OCI-LY3 (cell line): ENCODE results near the gene LIPT2.

Experiments
- H2AFZ ChIP-seq: fragments of 200-600, 300-600 bp; shearing (Covaris generic); 2 replicates; pipeline ENCODE4 v1.6.0; 2014; ENCODE audit warnings: antibody characterized with exemption, low read depth, low read length
- H3K27ac ChIP-seq: fragments of 200-600, 300-600 bp; sonication (generic); 2 replicates; pipeline ENCODE4 v1.5.1; 2014; ENCODE audit warnings: mild to moderate bottlenecking, low read length, moderate library complexity, mixed read lengths
- H3K27me3 ChIP-seq: fragments of 200-600, 300-600 bp; sonication (generic); 2 replicates; pipeline ENCODE4 v1.6.1; 2014; ENCODE audit warnings: low read depth, low read length, mixed read lengths
- H3K36me3 ChIP-seq: fragments of 200-600, 300-600 bp; sonication (generic); replicated peaks from 2 replicates; pipeline ENCODE3; 2014; ENCODE audit warnings: low read depth, low read length, mixed read lengths
- H3K4me1 ChIP-seq: fragments of 300-600, 200-600 bp; sonication (generic); 2 replicates; pipeline ENCODE4 v1.6.1; 2014; ENCODE audit warnings: low read length, mixed read lengths
- H3K4me2 ChIP-seq: fragments of 200-600, 300-600 bp; sonication (generic); 2 replicates; pipeline ENCODE4 v1.6.1; 2014; ENCODE audit warnings: low read length, mixed read lengths
- H3K4me3 ChIP-seq: fragments of 300-600, 200-600 bp; sonication (generic); 2 replicates; pipeline ENCODE4 v1.5.1; 2014; ENCODE audit warnings: antibody characterized with exemption, mild to moderate bottlenecking, low read length, moderate library complexity
- H3K79me2 ChIP-seq: fragments of 300-600, 200-600 bp; shearing (Covaris generic); 2 replicates; pipeline ENCODE4 v1.6.1; 2014; ENCODE audit warnings: mild to moderate bottlenecking, low read length, mixed read lengths
- H3K9ac ChIP-seq: fragments of 300-600, 200-600 bp; shearing (Covaris generic); 2 replicates; pipeline ENCODE4 v1.6.0; 2014; ENCODE audit warnings: mild to moderate bottlenecking, low read length, moderate library complexity
- H3K9me3 ChIP-seq: fragments of 200-600, 300-600 bp; shearing (Covaris generic); 2 replicates; pipeline ENCODE4 v1.6.1; 2014; ENCODE audit warnings: low read length, mixed read lengths; ENCODE audit not compliant: insufficient read depth
- H4K20me1 ChIP-seq: fragments of 200-600, 300-600 bp; sonication (generic); 2 replicates; pipeline ENCODE4 v1.6.1; 2016; ENCODE audit warnings: low read length, mixed read lengths; ENCODE audit not compliant: insufficient read depth
- CTCF ChIP-seq: fragments of 200-600, 300-600 bp; sonication (generic); IDR thresholded peaks from 2 replicates; pipeline ENCODE4 v1.5.1; 2014; ENCODE audit warnings: antibody characterized with exemption, low read length, low read depth
- EZH2phosphoT487 ChIP-seq: fragments of 200-600 bp; shearing (Covaris generic); IDR thresholded peaks from 2 replicates; pipeline ENCODE4 v1.6.1; 2018; ENCODE audit warnings: antibody characterized with exemption, mixed run types, low read depth

The LIPT2 gene

GRCh38 chr11:74479732-74480123, 13.8 kb downstream of the LIPT2 start:
- Histone ChIP-seq H3K79me2 (no peaks in the 10 kb centered on the region), H3K36me3 (no peaks in the 10 kb centered on the region), H3K9ac (no peak overlapping the region), H3K4me2 (no peak overlapping the region), H3K27me3 (0 out of 2 replicates have a peak, but pooled peaks cover 3% of the 10 kb centered on the region), H3K9me3 (no peaks in the 10 kb centered on the region), H4K20me1 (no peaks in the 10 kb centered on the region), H3K27ac (no peak overlapping the region), H3K4me3 (no peak overlapping the region), H2AFZ (no peak overlapping the region), H3K4me1 (no peaks in the 10 kb centered on the region)
- TF ChIP-seq EZH2phosphoT487, result no peak
- no peak for TF ChIP-seq CTCF

GRCh38 chr11:74478877-74479731, 14.4 kb downstream of the LIPT2 start:
- no peaks in the 10 kb centered on the region for H3K36me3 ChIP-seq
- no peak overlapping the region for H3K4me2 ChIP-seq
- H3K9ac ChIP-seq, result no peak overlapping the region
- 0 out of 2 replicates have a peak, but pooled peaks cover 3% of the 10 kb centered on the region for H3K27me3 ChIP-seq
- H3K27ac ChIP-seq, result no peak overlapping the region
- H3K4me3 ChIP-seq, result no peak overlapping the region
- no peak overlapping the region for H2AFZ ChIP-seq
- no peaks in the 10 kb centered on the region for H3K4me1 ChIP-seq
- H3K79me2 ChIP-seq, result no peaks in the 10 kb centered on the region
- TF ChIP-seq CTCF (no peak), EZH2phosphoT487 (no peak)
- H4K20me1 ChIP-seq, result no peaks in the 10 kb centered on the region
- no peaks in the 10 kb centered on the region for H3K9me3 ChIP-seq

- H3K4me2 ChIP-seq, result no peak overlapping the region
- TF ChIP-seq CTCF (no peak), EZH2phosphoT487 (no peak)
- H3K36me3 ChIP-seq, result no peaks in the 10 kb centered on the region
- no peak overlapping the region for H3K4me3 ChIP-seq
- no peak overlapping the region for H3K27ac ChIP-seq
- no peak overlapping the region for H2AFZ ChIP-seq
- H3K79me2 ChIP-seq, result no peaks in the 10 kb centered on the region
- H3K27me3 ChIP-seq, result 0 out of 2 replicates have a peak, but pooled peaks cover 3% of the 10 kb centered on the region
- H3K9me3 ChIP-seq, result no peaks in the 10 kb centered on the region
- H3K9ac ChIP-seq, result no peak overlapping the region
- H4K20me1 ChIP-seq, result no peaks in the 10 kb centered on the region
- H3K4me1 ChIP-seq, result no peaks in the 10 kb centered on the region
Observed at GRCh38 chr11:74476536-74476935, 17.0 kb downstream of the LIPT2 start.

GRCh38 chr11:74474316-74474715, 19.2 kb downstream of the LIPT2 start:
- no peak overlapping the region for H3K9ac ChIP-seq
- no peaks in the 10 kb centered on the region for H3K4me1 ChIP-seq

More at GRCh38 chr11:74474316-74474715, 19.2 kb downstream of the LIPT2 start:
- H3K4me2 ChIP-seq, result no peak overlapping the region
- H3K36me3 ChIP-seq, result no peaks in the 10 kb centered on the region
- H3K79me2 ChIP-seq, result no peaks in the 10 kb centered on the region
- no peak overlapping the region for H2AFZ ChIP-seq
- H3K27me3 ChIP-seq, result no peaks in the 10 kb centered on the region
- H3K27ac ChIP-seq, result no peak overlapping the region
- no peaks in the 10 kb centered on the region for H4K20me1 ChIP-seq
- TF ChIP-seq EZH2phosphoT487 (no peak), CTCF (no peak)
- H3K9me3 ChIP-seq, result no peaks in the 10 kb centered on the region
- no peak overlapping the region for H3K4me3 ChIP-seq
